B cell (primary cell): ENCODE data around the gene CEP290. TPM values are rescaled to one million over a fixed set of nuclear protein-coding genes. Genes with fewer than 3 reads are reported as not detected.
"Not testable (repeated sequence)": the region's sequence is repeated elsewhere in the genome, so short reads cannot be mapped to it uniquely, and the experiment has no call there.

Experiments used
- ATAC-seq: fragments of 200-7000 bp; cut with Tn5 transposase; one replicate; pipeline ENCODE4 v1.10.0; 2021; ENCODE audit warnings: low read depth, mild to moderate bottlenecking, moderate number of reproducible peaks, moderate library complexity
- CTCF ChIA-PET: fragments of 350-600 bp; sonication (Branson Sonifier 250); formaldehyde crosslinking; loops from one replicate; lab custom pipeline; 2021; ENCODE audit warnings: antibody characterized with exemption, inconsistent platforms; lab: Charles Lee
- POLR2A ChIA-PET: fragments of 350-600 bp; sonication (Branson Sonifier 250); formaldehyde crosslinking; loops from one replicate; lab custom pipeline; 2021; ENCODE audit warnings: antibody characterized with exemption; lab: Charles Lee
- DNase-seq: peaks from one replicate; pipeline ENCODE4 v3.0.0; 2013
- H2AFZ ChIP-seq: 2 replicates; pipeline ENCODE4 v1.6.1; 2012; ENCODE audit warnings: mild to moderate bottlenecking, low read depth, low read length; ENCODE audit not compliant: insufficient read depth, poor library complexity, severe bottlenecking
- H3K27ac ChIP-seq, 2 donors: 1 replicate in 1 of 2; 2 replicates in 1 of 2; pipeline ENCODE4 v1.5.1; 2012 to 2013; ENCODE audit warnings: low read length in 2 of 2, mild to moderate bottlenecking in 2 of 2, moderate library complexity in 1 of 2
- H3K27me3 ChIP-seq, 4 experiments: fragments of 200-600 bp in 1 of 4; sonication (generic) in 1 of 4; replicated peaks in 1 of 4; 1 replicate in 2 of 4; 2 replicates in 2 of 4; pipeline versions ENCODE4 v1.6.1 to v1.7.0; 2013 to 2016; ENCODE audit warnings: low read length in 3 of 4, mild to moderate bottlenecking in 2 of 4, mixed read lengths in 1 of 4, moderate library complexity in 1 of 4; ENCODE audit not compliant: insufficient read depth in 4 of 4, control insufficient read depth in 3 of 4; ENCODE audit errors: control extremely low read depth in 1 of 4
- H3K36me3 ChIP-seq, 2 experiments: replicated peaks in 1 of 2; 1 replicate in 1 of 2; 2 replicates in 1 of 2; pipeline versions ENCODE4 v1.6.1 to v1.7.1; 2013; ENCODE audit warnings: low read length in 1 of 2; ENCODE audit not compliant: insufficient read depth in 2 of 2, control insufficient read depth in 1 of 2; ENCODE audit errors: control extremely low read depth in 1 of 2, extremely low read depth in 1 of 2
- H3K4me1 ChIP-seq, 2 donors: fragments of 200-600 bp in 1 of 2; sonication (generic) in 1 of 2; 1 replicate in 1 of 2; 2 replicates in 1 of 2; pipeline versions ENCODE4 v1.5.1 to v1.6.1; 2013 to 2017; ENCODE audit warnings: low read length in 2 of 2; ENCODE audit not compliant: control insufficient read depth in 2 of 2, insufficient read depth in 2 of 2
- H3K4me2 ChIP-seq: replicated peaks from 2 replicates; pipeline ENCODE3; 2012; ENCODE audit warnings: mild to moderate bottlenecking, low read depth, low read length; ENCODE audit not compliant: poor library complexity, severe bottlenecking
- H3K4me3 ChIP-seq, 5 experiments: fragments of 200-600 bp in 1 of 5; sonication (generic) in 1 of 5; 1 replicate in 3 of 5; 2 replicates in 2 of 5; pipeline versions ENCODE4 v1.5.1 to v1.7.0; 2011 to 2016; ENCODE audit warnings: low read length in 4 of 5, mild to moderate bottlenecking in 4 of 5, low read depth in 2 of 5, control low read depth in 1 of 5, moderate library complexity in 1 of 5; ENCODE audit not compliant: insufficient read depth in 1 of 5; ENCODE audit errors: control extremely low read depth in 1 of 5, extremely low read depth in 1 of 5
- H3K79me2 ChIP-seq: fragments of 200-600 bp; sonication (generic); one replicate; pipeline ENCODE4 v1.6.0; 2016; ENCODE audit warnings: low read length; ENCODE audit not compliant: control insufficient read depth, insufficient read depth
- H3K9ac ChIP-seq: fragments of 200-600 bp; sonication (generic); 2 replicates; pipeline ENCODE4 v1.6.1; 2017; ENCODE audit warnings: mild to moderate bottlenecking, low read length, moderate library complexity
- H3K9me3 ChIP-seq, 3 donors: one replicate each; pipeline versions ENCODE4 v1.6.1 to v1.7.1; 2013; ENCODE audit warnings: low read length in 2 of 3; ENCODE audit not compliant: control insufficient read depth in 2 of 3, insufficient read depth in 1 of 3; ENCODE audit errors: control extremely low read depth in 1 of 3
- H4K20me1 ChIP-seq: 2 replicates; pipeline ENCODE4 v1.6.0; 2012; ENCODE audit warnings: mild to moderate bottlenecking, low read length; ENCODE audit not compliant: insufficient read depth, control insufficient read depth, poor library complexity, severe bottlenecking
- H3K27ac Mint-ChIP-seq: one replicate; pipeline ENCODE4 v1.8.0; 2021; ENCODE audit warnings: mixed read lengths
- H3K27me3 Mint-ChIP-seq: one replicate; pipeline ENCODE4 v1.8.0; 2021; ENCODE audit warnings: mixed read lengths
- H3K4me1 Mint-ChIP-seq: one replicate; pipeline ENCODE4 v1.8.0; 2021; ENCODE audit warnings: mixed read lengths
- H3K4me3 Mint-ChIP-seq: one replicate; pipeline ENCODE4 v1.8.0; 2021; ENCODE audit warnings: mixed read lengths
- H3K9me3 Mint-ChIP-seq: one replicate; pipeline ENCODE4 v1.8.0; 2022; ENCODE audit warnings: mixed read lengths; ENCODE audit not compliant: insufficient read depth
- EZH2 ChIP-seq: IDR thresholded peaks from 2 replicates; pipeline ENCODE4 v1.6.1; 2012; ENCODE audit warnings: borderline replicate concordance, low read depth, mild to moderate bottlenecking, moderate library complexity, low read length; ENCODE audit not compliant: insufficient read depth, poor library complexity, severe bottlenecking
- WGBS: methylation state at CpG from one replicate; pipeline ENCODE4 v1.1.5; 2013; ENCODE audit warnings: missing lambda C conversion rate; ENCODE audit not compliant: insufficient coverage; 5-methylcytosine and 5-hydroxymethylcytosine counted together
- intact Hi-C: fragments of 100-400 bp; cut with micrococcal nuclease; formaldehyde crosslinking; loops from one replicate; pipeline ENCODE4 v1.10.0; 2022
- polyA plus RNA-seq: library from polyadenylated mRNA; depleted of rRNA; stranded (reverse); fragments of >200 nt; gene quantifications from 2 replicates; pipeline ENCODE4 v1.2.3, GENCODE V29; 2012
- total RNA-seq, 2 donors: library from RNA; stranded (reverse); fragments of 120-200 nt in 1 of 2; gene quantifications; 1 replicate in 1 of 2; 2 replicates in 1 of 2; pipeline versions ENCODE4 v1.2.3 to v1.2.4, GENCODE V29; 2013 to 2022
- TF ChIP-seq, protein P1 (sequence below): fragments of 200-600 bp; IDR thresholded peaks from one replicate; pipeline ENCODE4 v1.8.0; 2022; ENCODE audit warnings: antibody characterized with exemption, mild to moderate bottlenecking

The CEP290 gene
- total and polyA plus RNA-seq, 2 donors (not counting 1 experiment from before 2014, with no cell fraction given) = 2.6 to 27.3 TPM

- H3K4me3 Mint-ChIP-seq = peak overlapping the region; percentile 92
- no peaks in the 10 kb centered on the region for H3K9me3 Mint-ChIP-seq
- H3K27ac ChIP-seq = peak overlapping the region; percentile 74 to 79
- H2AFZ ChIP-seq = peak overlapping the region; percentile 96
- DNase-seq = no peak
- peak overlapping the region; percentile 92 for H3K27ac Mint-ChIP-seq
- H3K79me2 ChIP-seq = peaks cover 26% of the 10 kb centered on the region
- H3K4me2 ChIP-seq = peak overlapping the region; percentile 81
- H3K4me1 Mint-ChIP-seq = peaks cover 27% of the 10 kb centered on the region
- no peak for ATAC-seq
- TF ChIP-seq, protein P1, sequence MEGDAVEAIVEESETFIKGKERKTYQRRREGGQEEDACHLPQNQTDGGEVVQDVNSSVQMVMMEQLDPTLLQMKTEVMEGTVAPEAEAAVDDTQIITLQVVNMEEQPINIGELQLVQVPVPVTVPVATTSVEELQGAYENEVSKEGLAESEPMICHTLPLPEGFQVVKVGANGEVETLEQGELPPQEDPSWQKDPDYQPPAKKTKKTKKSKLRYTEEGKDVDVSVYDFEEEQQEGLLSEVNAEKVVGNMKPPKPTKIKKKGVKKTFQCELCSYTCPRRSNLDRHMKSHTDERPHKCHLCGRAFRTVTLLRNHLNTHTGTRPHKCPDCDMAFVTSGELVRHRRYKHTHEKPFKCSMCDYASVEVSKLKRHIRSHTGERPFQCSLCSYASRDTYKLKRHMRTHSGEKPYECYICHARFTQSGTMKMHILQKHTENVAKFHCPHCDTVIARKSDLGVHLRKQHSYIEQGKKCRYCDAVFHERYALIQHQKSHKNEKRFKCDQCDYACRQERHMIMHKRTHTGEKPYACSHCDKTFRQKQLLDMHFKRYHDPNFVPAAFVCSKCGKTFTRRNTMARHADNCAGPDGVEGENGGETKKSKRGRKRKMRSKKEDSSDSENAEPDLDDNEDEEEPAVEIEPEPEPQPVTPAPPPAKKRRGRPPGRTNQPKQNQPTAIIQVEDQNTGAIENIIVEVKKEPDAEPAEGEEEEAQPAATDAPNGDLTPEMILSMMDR = no peak
- TF ChIP-seq EZH2 = no peak
- no peaks in the 10 kb centered on the region for H3K27me3 ChIP-seq
- H4K20me1 ChIP-seq = no peaks in the 10 kb centered on the region
- CTCF ChIA-PET = interaction anchor here (0.9 kb wide), 1 partner anchor 1383 kb away, joined by 3 read pairs; the partner anchor contains the start of gene POC1B
- intact Hi-C loops = loop anchor here (1.0 to 5.0 kb wide), 4 partner anchors 32 to 1382 kb away; partner anchors contain the start of gene GALNT4
- POLR2A ChIA-PET = no interaction called here
- no peaks in the 10 kb centered on the region for H3K36me3 ChIP-seq
- peaks cover 12% of the 10 kb centered on the region in 2 donors for H3K4me1 ChIP-seq
- peak overlapping the region; percentile 89 for H3K9ac ChIP-seq
- no peaks in the 10 kb centered on the region for H3K9me3 ChIP-seq
- under 1% methylated on average over 18 of the region's 18 CpGs for WGBS
- H3K27me3 Mint-ChIP-seq = no peaks in the 10 kb centered on the region
- peak overlapping the region; percentile 74 to 95 (median 82) for H3K4me3 ChIP-seq
Measured at GRCh38 chr12:88142610-88142991, 713 bp upstream of the CEP290 start.

DNA sequence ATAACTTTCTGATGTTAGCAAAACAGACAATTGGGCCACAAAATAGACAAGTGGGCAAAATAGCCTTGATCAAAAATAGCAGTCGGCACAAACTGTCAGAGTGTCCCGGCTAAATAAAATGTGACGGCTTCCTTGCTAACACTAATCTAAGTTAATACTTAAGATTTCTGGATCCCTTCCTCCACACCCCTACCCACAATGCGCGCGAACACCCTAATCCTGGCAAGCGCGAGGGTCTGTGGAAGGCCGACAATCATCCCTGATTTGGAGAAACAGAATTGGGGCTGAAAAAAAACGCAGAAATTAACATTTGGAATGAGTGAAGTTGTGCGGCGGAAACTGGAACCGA is 489 bp downstream of the CEP290 start:
- Mint-ChIP-seq H3K4me3 (peak overlapping the region; percentile 92), H3K4me1 (peaks cover 27% of the 10 kb centered on the region), H3K27ac (peak overlapping the region; percentile 92), H3K9me3 (no peaks in the 10 kb centered on the region), H3K27me3 (no peaks in the 10 kb centered on the region)
- peak overlapping the region; percentile 74 to 79 for H3K27ac ChIP-seq
- ATAC-seq (no peak), DNase-seq (no peak)
- peak overlapping the region; percentile 74 to 95 (median 82) for H3K4me3 ChIP-seq
- POLR2A ChIA-PET = interaction anchor here (0.6 to 1.0 kb wide), 3 partner anchors 106 to 1386 kb away, joined by 3 to 5 read pairs (median 3); partner anchors contain the start of gene POC1B
- intact Hi-C loops = loop anchor here (5.0 kb wide), 1 partner anchor 1206 kb away; no protein-coding TSS in a partner anchor
- CTCF ChIA-PET = no interaction called here
- 11% methylated on average over 9 of the region's 13 CpGs for WGBS
- H2AFZ ChIP-seq = peak overlapping the region; percentile 96
- peak overlapping the region; percentile 81 for H3K4me2 ChIP-seq
- no peaks in the 10 kb centered on the region for H4K20me1 ChIP-seq
- H3K4me1 ChIP-seq = peaks cover 12% of the 10 kb centered on the region in 2 donors
- H3K36me3 ChIP-seq = no peaks in the 10 kb centered on the region
- no peaks in the 10 kb centered on the region for H3K27me3 ChIP-seq
- H3K79me2 ChIP-seq = peaks cover 26% of the 10 kb centered on the region
- H3K9ac ChIP-seq = peak overlapping the region; percentile 89
- no peaks in the 10 kb centered on the region for H3K9me3 ChIP-seq
- TF ChIP-seq, protein P1 = no peak
- no peak for TF ChIP-seq EZH2

DNA sequence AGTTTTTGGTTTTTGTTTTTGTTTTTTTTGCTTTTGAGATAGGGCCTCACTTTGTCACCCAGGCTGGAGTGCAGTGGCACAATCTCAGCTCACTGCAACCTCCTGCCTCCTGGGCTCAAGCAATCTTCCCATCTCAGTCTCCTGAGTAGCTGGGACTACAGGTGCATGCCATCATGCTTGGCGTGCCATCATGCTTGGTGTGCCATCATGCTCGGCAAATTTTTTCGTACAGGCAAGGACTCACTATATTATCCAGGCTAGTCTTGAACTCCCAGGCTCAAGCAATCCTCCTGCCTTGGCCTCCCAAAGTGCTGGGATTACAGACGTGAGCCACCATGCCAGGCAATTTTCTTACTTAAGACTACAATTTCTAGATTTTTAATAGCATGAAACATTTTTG is 2.2 kb downstream of the CEP290 start:
- not testable (repeated sequence) for H3K4me3 Mint-ChIP-seq
- 96% methylated on average over 4 of the region's 4 CpGs for WGBS

More for the DNA sequence above, 2.2 kb downstream of the CEP290 start:
- H3K9me3 Mint-ChIP-seq, H3K27me3 Mint-ChIP-seq, H3K4me2 ChIP-seq, H3K9me3 ChIP-seq, CTCF ChIA-PET, POLR2A ChIA-PET, H3K36me3 ChIP-seq, H2AFZ ChIP-seq, H3K27ac Mint-ChIP-seq, DNase-seq, ATAC-seq, H3K9ac ChIP-seq, H3K27me3 ChIP-seq, H4K20me1 ChIP-seq, H3K27ac ChIP-seq, H3K4me3 ChIP-seq: not testable (repeated sequence)
- peaks cover 27% of the 10 kb centered on the region for H3K4me1 Mint-ChIP-seq
- H3K79me2 ChIP-seq = peaks cover 22% of the 10 kb centered on the region
- intact Hi-C loops = loop anchor here (5.0 kb wide), 1 partner anchor 1208 kb away; no protein-coding TSS in a partner anchor
- peaks cover 12% of the 10 kb centered on the region in 2 donors for H3K4me1 ChIP-seq
